Endothelial cell (in vitro differentiated cells): ENCODE results near the gene WNT3A. TPM values are rescaled to one million over a fixed set of nuclear protein-coding genes. Genes with fewer than 3 reads are reported as not detected.

Experiments
- DNase-seq: peaks from one replicate; pipeline ENCODE4 v3.0.0; 2021; ENCODE audit warnings: low spot score
- H3K27ac Mint-ChIP-seq: one replicate; pipeline ENCODE4 v1.8.0; 2021; ENCODE audit warnings: mixed read lengths, inconsistent platforms; ENCODE audit not compliant: unreplicated experiment
- H3K27me3 Mint-ChIP-seq: one replicate; pipeline ENCODE4 v1.8.0; 2021; ENCODE audit warnings: mild to moderate bottlenecking, moderate library complexity, mixed read lengths, inconsistent platforms; ENCODE audit not compliant: unreplicated experiment
- H3K36me3 Mint-ChIP-seq: one replicate; pipeline ENCODE4 v1.8.0; 2021; ENCODE audit warnings: mild to moderate bottlenecking, low read depth, mixed read lengths, inconsistent platforms; ENCODE audit not compliant: unreplicated experiment
- H3K4me1 Mint-ChIP-seq: one replicate; pipeline ENCODE4 v1.8.0; 2021; ENCODE audit warnings: mild to moderate bottlenecking, mixed read lengths, inconsistent platforms; ENCODE audit not compliant: unreplicated experiment
- H3K4me3 Mint-ChIP-seq: one replicate; pipeline ENCODE4 v1.8.0; 2021; ENCODE audit warnings: mild to moderate bottlenecking, mixed read lengths, inconsistent platforms; ENCODE audit not compliant: unreplicated experiment
- H3K9me3 Mint-ChIP-seq: one replicate; pipeline ENCODE4 v1.8.0; 2021; ENCODE audit warnings: mixed read lengths, inconsistent platforms; ENCODE audit not compliant: unreplicated experiment
- CTCF ChIP-seq: fragments of 200-600 bp; sonication (generic); IDR thresholded peaks from one replicate; pipeline ENCODE4 v1.5.0; 2021; ENCODE audit warnings: antibody characterized with exemption; ENCODE audit not compliant: unreplicated experiment
- total RNA-seq: library from RNA; stranded (reverse); fragmentation: NEBNext Ultra II Directional; extraction: Animal tissue kit (Norgen Biotek cat#: 25700); gene quantifications from one replicate; pipeline ENCODE4 v1.2.1, GENCODE V29; 2021; ENCODE audit not compliant: unreplicated experiment

WNT3A gene
- total RNA-seq, 1 donor from 2014 or later = not detected

- H3K27ac Mint-ChIP-seq = no peak overlapping the region
- no peaks in the 10 kb centered on the region for H3K9me3 Mint-ChIP-seq
- H3K4me3 Mint-ChIP-seq = no peak overlapping the region
- no peak for DNase-seq
- peaks cover 30% of the 10 kb centered on the region for H3K36me3 Mint-ChIP-seq
- TF ChIP-seq CTCF = no peak
- peaks cover 56% of the 10 kb centered on the region for H3K4me1 Mint-ChIP-seq
- H3K27me3 Mint-ChIP-seq = peaks cover 21% of the 10 kb centered on the region
Measured at GRCh38 chr1:228092342-228093049, 85.7 kb downstream of the WNT3A start.

DNA sequence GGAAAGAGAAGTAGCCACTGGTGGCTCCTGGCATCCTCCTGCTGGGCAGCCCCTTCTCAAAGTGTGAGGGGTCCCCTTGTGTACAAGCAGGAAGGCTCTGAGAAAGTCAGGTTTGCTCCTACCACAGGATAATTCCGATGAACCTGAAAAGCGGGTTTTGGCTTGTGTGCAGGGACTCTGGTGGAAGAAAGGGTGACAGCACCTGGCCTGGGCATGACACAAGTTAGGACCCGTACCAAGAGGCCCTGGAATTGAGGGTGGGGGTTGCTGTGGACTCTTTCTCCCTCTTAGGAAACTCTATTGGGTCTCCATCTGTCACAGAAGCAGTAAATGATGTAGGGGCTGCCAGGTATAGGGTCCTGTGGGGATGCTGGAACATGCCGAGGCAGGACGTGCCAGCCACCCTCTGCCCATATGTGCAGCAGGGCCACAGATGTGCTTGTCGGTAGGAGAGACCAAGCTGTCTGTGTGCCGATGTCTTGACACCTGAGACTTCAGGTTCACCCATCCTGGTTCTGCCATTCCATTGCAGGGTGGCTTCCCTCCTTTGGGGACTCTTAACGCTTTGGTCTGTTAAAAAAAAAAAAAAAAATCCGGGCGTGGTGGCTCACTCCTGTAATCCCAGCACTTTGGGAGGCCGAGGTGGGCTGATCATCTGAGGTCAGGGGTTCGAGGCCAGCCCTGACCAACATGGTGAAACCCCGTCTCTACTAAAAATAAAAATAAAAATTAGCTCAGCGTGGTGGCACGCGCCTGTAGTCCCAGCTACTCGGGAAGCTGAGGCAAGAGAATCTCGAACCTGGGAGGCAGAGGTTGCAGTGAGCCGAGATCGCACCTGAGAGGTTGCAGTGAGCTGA is 86.5 kb downstream of the WNT3A start:
- no peak for DNase-seq
- no peaks in the 10 kb centered on the region for H3K9me3 Mint-ChIP-seq
- peaks cover 19% of the 10 kb centered on the region for H3K27me3 Mint-ChIP-seq
- no peak overlapping the region for H3K27ac Mint-ChIP-seq
- no peak for TF ChIP-seq CTCF
- peaks cover 49% of the 10 kb centered on the region for H3K4me1 Mint-ChIP-seq
- H3K4me3 Mint-ChIP-seq = no peak overlapping the region
- H3K36me3 Mint-ChIP-seq = peaks cover 25% of the 10 kb centered on the region

DNA sequence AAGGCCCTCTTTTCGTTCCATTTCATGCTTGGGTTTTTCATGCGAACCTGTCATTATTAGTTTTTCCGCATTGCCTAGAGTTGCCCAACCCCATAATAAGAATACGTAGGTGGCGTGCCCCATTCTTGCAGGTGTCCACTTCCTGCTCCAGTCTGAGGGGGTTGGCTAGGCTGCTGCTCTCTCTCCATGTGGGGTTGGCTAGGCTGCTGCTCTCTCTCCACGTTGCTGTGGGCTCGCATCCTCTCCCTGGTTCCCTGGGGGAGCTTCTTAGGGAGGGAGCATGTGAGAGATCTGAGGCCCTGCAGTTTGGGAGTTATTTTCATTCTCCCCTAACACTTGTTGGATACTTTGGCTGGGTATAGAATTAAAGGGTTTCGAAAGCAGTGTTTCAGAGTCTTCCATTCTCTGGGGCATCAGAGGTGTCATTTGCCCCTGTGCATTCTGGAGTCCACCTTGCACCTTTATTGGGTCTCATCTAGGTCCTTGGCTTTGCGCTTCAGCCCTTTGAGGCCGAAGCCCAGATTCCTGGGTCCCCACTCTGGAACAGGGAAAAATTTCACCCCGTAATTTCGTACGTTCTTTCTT is 87.7 kb downstream of the WNT3A start:
- Mint-ChIP-seq H3K27me3 (peaks cover 15% of the 10 kb centered on the region), H3K36me3 (peaks cover 30% of the 10 kb centered on the region), H3K9me3 (no peaks in the 10 kb centered on the region), H3K4me1 (peaks cover 37% of the 10 kb centered on the region), H3K4me3 (peak overlapping the region; percentile 24), H3K27ac (no peak overlapping the region)
- DNase-seq = no peak
- no peak for TF ChIP-seq CTCF

DNA sequence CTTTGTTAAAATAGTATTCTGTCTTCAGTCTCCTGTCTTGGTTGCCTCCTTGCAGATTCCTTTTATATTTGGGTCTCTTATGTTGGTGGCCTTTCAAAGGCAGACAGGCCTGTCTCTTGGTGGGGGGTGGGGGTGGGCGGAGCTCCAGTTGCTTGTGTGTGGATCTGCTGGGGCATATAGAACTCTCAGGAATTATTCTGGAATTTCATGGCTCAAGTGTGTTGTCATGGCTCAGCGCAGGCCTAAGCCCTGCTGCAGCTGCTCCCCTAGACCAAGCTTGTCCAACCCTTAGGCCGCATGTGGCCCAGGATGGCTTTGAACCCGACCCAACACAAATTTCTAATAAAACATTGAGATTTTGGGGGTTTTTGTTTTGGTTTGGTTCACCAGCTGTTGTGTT is 88.4 kb downstream of the WNT3A start:
- Mint-ChIP-seq H3K9me3 (no peaks in the 10 kb centered on the region), H3K36me3 (peaks cover 31% of the 10 kb centered on the region), H3K27me3 (peaks cover 12% of the 10 kb centered on the region), H3K4me1 (peaks cover 33% of the 10 kb centered on the region), H3K4me3 (peak overlapping the region; percentile 24), H3K27ac (no peak overlapping the region)
- DNase-seq = no peak
- TF ChIP-seq CTCF = no peak
